ENCODE results near the gene PREB. TPM values are rescaled to one million over a fixed set of nuclear protein-coding genes. Genes with fewer than 3 reads are reported as not detected.

PREB gene
- total RNA-seq, 4 donors from 2014 or later, result 39.9 to 64.7 (median 48.3) TPM

DNA sequence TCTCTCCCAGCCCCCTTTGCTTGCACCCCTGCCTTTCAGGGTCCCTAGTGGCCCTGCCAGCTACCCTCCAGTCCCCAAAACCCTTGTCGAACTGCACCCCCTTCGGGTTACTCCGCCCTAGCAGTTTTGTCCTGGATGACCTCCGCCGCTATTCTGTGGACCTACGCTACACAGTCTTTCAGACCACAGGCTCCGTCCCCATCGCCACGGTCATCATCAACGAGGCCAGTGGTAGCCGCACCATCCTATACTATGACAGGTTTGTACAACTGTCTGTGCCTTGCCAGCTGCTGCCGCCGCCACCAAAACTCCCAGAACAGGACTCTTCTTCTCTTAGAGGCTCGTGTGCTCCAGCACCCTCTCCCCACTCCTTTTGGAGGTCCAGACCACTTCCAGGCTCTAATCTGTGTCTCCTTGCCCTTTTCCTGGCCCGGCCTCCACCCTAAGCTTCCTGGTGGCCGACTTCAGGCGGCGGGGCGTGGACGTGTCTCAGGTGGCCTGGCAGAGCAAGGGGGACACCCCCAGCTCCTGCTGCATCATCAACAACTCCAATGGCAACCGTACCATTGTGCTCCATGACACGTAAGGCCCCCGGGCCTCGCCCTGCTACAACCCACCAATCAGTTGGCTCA is 40.0 kb downstream of the PREB start:
- no peak for DNase-seq (ENCODE audit: extremely low spot score)
- intact Hi-C loops (cut with DNase I), result no loop called here
- Histone ChIP-seq H3K36me3 (peaks cover 0 to 13% (median 3%) of the 10 kb centered on the region in 4 donors), H3K27ac (replicated peaks in 1 of 4) (no peak overlapping the region), H3K27me3 (no peaks in the 10 kb centered on the region), H3K4me3 (no peak overlapping the region), H3K9me3 (no peaks in the 10 kb centered on the region), H3K4me1 (peaks cover 11 to 13% (median 12%) of the 10 kb centered on the region in 4 donors)
- no peak for TF ChIP-seq POLR2A (IDR thresholded peaks at IDR 0.05; ENCODE audit: low read depth)
- TF ChIP-seq CTCF (IDR thresholded peaks at IDR 0.05), result no peak
- TF ChIP-seq EP300 (IDR thresholded peaks at IDR 0.05), result no peak
- no peak for TF ChIP-seq POLR2AphosphoS5 (IDR thresholded peaks at IDR 0.05)
- WGBS, result 89% methylated on average over 24 of the region's 24 CpGs

DNA sequence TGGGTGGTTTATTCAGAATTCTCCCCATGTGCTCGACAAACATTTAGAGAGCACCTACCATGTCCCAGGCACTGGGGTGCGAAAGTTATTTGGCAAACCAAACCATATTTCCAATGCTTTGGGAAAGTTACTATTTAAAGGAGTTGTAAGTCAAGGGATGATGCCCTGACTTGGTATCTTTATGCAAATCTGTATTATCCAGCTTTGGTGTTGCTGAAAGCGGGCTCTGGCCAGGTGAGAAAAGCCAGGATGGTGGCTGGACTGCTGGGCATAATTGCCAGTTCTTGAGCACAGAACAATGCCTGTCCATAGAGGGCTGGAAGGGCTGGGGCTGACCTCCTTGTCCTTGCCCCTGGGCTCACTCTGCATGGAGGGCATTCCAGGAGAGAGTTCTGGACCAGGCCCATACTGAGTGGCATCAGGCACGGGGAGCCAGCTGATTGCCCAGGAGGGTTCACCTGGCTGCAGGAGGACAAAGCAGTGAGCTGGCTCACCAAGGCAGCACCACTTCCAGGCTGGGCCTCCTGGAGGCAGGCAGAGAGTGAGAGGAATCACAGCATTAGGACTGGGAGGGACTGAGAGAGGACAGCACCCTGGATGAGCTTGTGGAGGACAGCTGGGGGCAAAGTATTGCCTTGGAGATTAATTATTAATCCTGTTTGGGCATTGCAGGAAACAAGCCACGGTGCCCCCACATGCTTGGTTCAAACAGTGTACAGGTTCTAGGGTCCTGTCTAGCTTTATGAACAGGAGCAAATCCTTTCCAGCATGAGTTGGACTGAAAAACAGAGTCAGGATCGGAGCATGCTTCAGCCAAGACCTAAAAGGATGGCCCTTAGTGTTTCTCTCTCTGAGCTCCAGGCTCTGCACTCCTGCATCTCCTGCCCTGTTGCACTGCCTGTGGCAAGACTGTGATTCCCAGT is 40.7 kb downstream of the PREB start:
- no peak for DNase-seq (ENCODE audit: extremely low spot score)

DNA sequence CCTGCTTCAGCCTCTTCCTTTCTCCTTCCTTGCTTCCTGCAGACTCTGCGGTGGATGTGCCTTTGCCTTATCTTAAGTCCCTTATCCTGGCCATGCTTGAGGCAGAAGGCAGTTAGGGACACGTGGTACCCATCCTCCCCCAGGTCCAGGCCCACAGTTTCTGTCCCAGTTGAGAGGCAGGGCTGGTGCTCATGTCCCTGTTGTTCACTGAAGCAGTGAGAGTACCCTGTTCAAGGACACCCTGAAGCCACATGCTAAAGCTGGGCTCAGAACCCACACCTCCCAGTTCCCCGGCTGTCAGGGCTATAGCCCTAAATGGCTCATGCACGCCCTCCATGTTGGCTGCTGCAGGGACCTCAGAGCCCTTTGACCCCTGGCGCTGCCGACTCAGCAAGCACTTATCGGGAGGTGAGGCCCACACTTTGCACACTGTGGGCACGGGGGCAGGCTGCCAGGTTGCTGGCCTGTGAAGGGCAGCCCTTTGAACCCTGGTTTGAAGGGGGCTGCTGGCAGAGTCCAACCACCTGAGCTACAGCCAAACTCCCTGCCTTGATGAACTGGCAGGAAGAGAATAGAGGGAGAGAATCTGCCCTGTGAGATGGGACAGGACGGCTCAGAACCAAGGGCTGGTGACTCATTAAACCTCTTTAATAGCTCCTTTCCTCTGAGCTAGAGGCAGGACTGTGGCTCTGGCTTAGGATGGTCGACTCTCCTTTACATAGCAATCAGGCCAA is 41.6 kb downstream of the PREB start:
- peaks cover 0 to 9% (median 2%) of the 10 kb centered on the region in 4 donors for H3K36me3 ChIP-seq
- WGBS, result 85% methylated on average over 6 of the region's 10 CpGs
- no peak overlapping the region for H3K4me3 ChIP-seq
- intact Hi-C loops (cut with DNase I), result no loop called here
- peaks cover 11 to 22% (median 12%) of the 10 kb centered on the region in 4 donors for H3K4me1 ChIP-seq
- H3K9me3 ChIP-seq, result no peaks in the 10 kb centered on the region
- no peak overlapping the region for H3K27ac ChIP-seq (replicated peaks in 1 of 4)
- DNase-seq (ENCODE audit: extremely low spot score), result no peak
- no peaks in the 10 kb centered on the region for H3K27me3 ChIP-seq
- TF ChIP-seq POLR2AphosphoS5 (IDR thresholded peaks at IDR 0.05), result no peak

More for the DNA sequence above, 40.7 kb downstream of the PREB start:
- H3K36me3 ChIP-seq, result peaks cover 0 to 9% (median 2%) of the 10 kb centered on the region in 4 donors
- H3K27ac ChIP-seq (replicated peaks in 1 of 4), result no peak overlapping the region
- no peaks in the 10 kb centered on the region for H3K9me3 ChIP-seq
- H3K4me1 ChIP-seq, result peaks cover 11 to 13% (median 12%) of the 10 kb centered on the region in 4 donors
- 93% methylated on average over 6 of the region's 6 CpGs for WGBS
- TF ChIP-seq POLR2AphosphoS5 (IDR thresholded peaks at IDR 0.05) (no peak), CTCF (IDR thresholded peaks at IDR 0.05) (no peak), POLR2A (IDR thresholded peaks at IDR 0.05; ENCODE audit: low read depth) (no peak), EP300 (IDR thresholded peaks at IDR 0.05) (no peak)
- H3K4me3 ChIP-seq, result no peak overlapping the region
- no peaks in the 10 kb centered on the region for H3K27me3 ChIP-seq
- intact Hi-C loops (cut with DNase I), result no loop called here

DNA sequence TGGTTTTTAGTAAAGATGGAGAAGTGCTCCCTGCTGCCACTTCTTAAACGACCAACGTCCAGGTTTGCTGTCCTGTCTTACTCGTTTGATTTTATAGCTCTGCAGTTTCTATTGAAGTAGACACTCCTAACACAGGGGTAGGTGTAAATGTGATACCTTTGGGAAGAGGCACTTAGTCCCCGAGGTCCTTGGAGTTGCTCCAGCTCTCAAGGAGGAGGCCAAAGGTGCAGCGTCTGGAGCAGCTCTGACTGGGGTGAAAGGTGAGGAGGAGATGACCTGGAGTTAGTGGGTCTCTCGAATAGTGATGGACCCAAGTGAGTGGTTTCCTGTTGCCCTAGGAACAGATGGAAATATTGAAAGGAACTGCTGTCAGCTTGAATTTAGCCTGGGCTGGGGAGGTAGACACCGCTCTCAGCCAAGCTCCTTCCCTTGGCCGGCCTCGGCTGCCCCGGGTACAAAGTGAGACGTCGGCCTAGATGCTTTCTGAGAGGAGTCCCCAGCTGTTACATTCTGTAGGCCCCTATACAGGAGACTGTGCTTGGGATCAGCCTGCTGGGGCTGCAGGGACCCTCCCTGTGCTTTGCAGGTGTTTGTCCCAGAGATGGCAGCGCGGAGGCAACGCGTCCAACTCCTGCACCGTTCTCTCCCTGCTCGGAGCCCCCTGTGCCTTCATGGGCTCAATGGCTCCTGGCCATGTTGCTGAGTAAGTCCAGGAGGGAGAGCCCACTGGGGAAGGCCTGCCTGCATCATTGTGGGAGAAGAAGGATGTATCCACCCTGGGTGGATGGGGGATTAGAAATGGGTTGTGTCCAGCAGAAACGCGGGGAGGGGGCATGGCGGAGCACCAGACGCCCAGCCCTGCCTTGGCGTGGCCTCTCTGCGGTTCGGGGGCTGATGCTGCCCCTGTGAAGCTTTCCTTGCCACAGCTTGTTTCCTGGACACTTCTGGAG is 42.4 kb downstream of the PREB start:
- Histone ChIP-seq H3K36me3 (peaks cover 0 to 9% (median 2%) of the 10 kb centered on the region in 4 donors), H3K4me1 (peaks cover 15 to 30% (median 19%) of the 10 kb centered on the region in 4 donors), H3K27me3 (no peaks in the 10 kb centered on the region), H3K9me3 (no peaks in the 10 kb centered on the region), H3K4me3 (no peak overlapping the region), H3K27ac (replicated peaks in 1 of 4) (no peak overlapping the region)
- no peak for TF ChIP-seq CTCF (IDR thresholded peaks at IDR 0.05)
- no peak for TF ChIP-seq EP300 (IDR thresholded peaks at IDR 0.05)
- TF ChIP-seq POLR2AphosphoS5 (IDR thresholded peaks at IDR 0.05), result no peak
- no peak for TF ChIP-seq POLR2A (IDR thresholded peaks at IDR 0.05; ENCODE audit: low read depth)
- 73% methylated on average over 17 of the region's 25 CpGs for WGBS
- intact Hi-C loops (cut with DNase I), result no loop called here
- DNase-seq (ENCODE audit: extremely low spot score), result no peak

Measured in esophagus muscularis mucosa (tissue), 4 donors.